Medulla oblongata (tissue), 1 donor: ENCODE data around the gene PPP1R12B.
"Not testable (repeated sequence)": the region's sequence is repeated elsewhere in the genome, so short reads cannot be mapped to it uniquely, and the experiment has no call there.

ENCODE experiments used
- DNase-seq: peaks from one replicate; pipeline ENCODE4 v3.0.0-alpha.2; 2015; ENCODE audit errors: extremely low spot score

The PPP1R12B gene

GRCh38 chr1:202349206-202349928, 868 bp downstream of the PPP1R12B start:
- DNase-seq, result peak; percentile 53

- no peak for DNase-seq
Observed at GRCh38 chr1:202351725-202352124, 3.2 kb downstream of the PPP1R12B start.

- not testable (repeated sequence) for DNase-seq
Observed at GRCh38 chr1:202352583-202353197, 4.2 kb downstream of the PPP1R12B start.

- DNase-seq, result no peak
Observed at GRCh38 chr1:202355944-202356553, 7.5 kb downstream of the PPP1R12B start.

GRCh38 chr1:202357506-202357905, 9.0 kb downstream of the PPP1R12B start:
- no peak for DNase-seq

DNA sequence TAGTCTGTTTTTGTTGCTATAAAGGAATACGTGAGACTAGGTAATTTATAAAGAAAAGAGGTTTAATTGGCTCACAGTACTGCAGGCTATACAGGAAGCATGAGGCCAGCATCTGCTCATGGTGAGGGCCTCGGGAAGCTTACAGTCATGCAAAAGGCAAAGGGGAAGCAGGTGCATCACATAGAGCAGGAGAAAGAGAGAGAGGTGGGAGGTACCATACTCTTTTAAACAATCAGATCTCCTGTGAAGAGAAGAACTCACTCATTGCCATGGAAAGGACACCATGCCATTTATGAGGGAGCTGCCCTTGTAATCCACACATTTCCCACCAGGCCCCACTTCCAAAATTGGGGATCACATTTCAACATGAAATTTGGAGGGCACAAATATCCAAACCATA, 12.7 kb downstream of the PPP1R12B start:
- no peak for DNase-seq

GRCh38 chr1:202361701-202362100, 13.2 kb downstream of the PPP1R12B start:
- peak; percentile 25 for DNase-seq

DNA sequence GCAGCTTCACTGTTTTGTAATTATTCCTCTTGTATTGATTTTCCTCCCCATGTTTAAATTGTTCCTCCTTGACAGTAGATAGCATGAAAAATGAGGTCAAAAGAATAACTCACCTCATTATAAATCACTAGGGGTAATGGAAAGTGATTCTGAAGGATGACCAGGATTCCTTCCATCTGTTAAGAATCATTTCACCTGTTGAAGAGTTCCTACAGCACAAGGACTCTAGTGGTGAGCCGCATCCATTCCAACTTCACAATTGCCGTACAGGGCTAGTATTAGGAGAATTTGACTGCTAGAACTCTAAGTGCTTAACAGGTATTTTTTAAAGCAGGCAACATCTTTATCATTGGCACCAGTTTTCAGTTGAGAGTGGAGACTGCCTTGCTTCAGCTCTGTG, 13.7 kb downstream of the PPP1R12B start:
- DNase-seq, result no peak

- DNase-seq, result no peak
Observed at GRCh38 chr1:202365092-202365815, 16.8 kb downstream of the PPP1R12B start.

- DNase-seq, result no peak
Observed at GRCh38 chr1:202367271-202367670, 18.8 kb downstream of the PPP1R12B start.

GRCh38 chr1:202370906-202371305, 22.4 kb downstream of the PPP1R12B start:
- not testable (repeated sequence) for DNase-seq

- no peak for DNase-seq
Observed at GRCh38 chr1:202374099-202374498, 25.6 kb downstream of the PPP1R12B start.

GRCh38 chr1:202375175-202375574, 26.7 kb downstream of the PPP1R12B start:
- DNase-seq, result not testable (repeated sequence)

- DNase-seq, result no peak
Observed at GRCh38 chr1:202376247-202376646, 27.7 kb downstream of the PPP1R12B start.

DNA sequence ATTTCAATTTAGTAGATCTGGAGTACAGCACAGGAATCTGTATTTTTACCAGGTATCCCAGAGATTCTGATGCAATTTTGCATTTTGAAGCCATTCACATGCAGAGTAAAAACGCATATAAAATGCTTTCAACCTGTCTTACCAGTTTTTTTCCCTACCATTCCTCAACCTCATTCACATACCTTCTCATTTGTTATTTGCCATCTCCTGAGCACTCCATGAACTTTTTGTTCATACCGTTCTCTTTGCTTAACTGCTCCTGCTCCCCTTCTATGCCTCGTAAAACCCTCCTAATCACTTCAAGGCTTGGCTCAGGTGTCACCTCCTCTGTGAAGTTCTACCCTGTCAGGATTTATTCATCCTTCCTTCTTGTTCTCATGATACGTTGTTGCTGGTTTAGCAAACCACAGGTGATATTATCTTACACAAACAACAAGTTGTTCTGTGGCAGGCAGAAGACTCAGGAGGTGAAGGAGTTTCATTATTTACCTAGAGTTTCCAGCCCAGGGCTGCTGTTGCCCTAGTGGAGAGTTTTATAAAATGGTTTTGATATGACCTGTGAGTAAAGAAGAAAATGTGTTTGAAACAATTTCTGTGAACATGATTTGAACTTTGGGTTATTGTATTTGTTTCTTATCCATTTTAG, 31.5 kb downstream of the PPP1R12B start:
- not testable (repeated sequence) for DNase-seq

- DNase-seq, result not testable (repeated sequence)
Observed at GRCh38 chr1:202380535-202380934, 32.0 kb downstream of the PPP1R12B start.

GRCh38 chr1:202381867-202382266, 33.4 kb downstream of the PPP1R12B start:
- DNase-seq, result not testable (repeated sequence)

GRCh38 chr1:202395831-202396230, 47.3 kb downstream of the PPP1R12B start:
- DNase-seq, result not testable (repeated sequence)

DNA sequence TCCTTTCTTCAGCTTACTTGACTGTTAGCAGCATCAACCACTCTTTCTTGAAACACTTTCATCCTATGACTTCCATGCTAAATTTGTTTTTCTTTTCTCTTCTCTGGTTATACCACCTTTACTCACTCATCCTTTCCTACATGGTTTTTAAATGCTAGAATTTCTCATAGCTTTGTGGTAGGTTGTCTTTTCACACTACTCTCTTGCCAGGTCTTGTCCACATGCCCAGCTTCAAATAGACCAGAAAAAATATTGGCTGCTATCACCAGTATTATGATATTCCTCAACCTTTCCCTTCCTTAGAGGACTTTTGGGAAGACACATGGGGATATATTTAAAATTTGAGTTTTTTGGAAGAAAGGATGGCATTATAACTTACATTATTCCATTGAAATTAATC, 48.8 kb downstream of the PPP1R12B start:
- DNase-seq, result peak; percentile 40

GRCh38 chr1:202398439-202398838, 49.9 kb downstream of the PPP1R12B start:
- DNase-seq, result peak; percentile 49

DNA sequence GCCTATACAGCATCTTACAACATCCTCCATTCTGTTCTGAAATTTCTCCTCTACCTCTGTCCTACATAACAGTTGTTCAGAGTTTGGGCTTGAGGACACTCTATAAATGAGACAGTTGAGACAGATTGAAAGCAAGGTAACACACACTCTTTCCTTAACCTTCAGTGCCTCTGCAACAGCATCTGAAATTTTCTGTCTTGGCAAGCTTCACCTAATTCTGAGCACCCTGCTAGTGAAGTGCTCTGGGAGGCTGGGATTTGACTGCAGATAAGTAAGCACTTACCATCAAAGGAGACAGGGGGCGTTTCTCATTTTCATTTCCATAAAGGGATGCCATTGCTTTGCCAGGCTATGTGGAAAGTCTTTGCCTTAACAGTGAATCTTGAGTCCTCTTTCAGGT, 53.3 kb downstream of the PPP1R12B start:
- not testable (repeated sequence) for DNase-seq

GRCh38 chr1:202403381-202403780, 54.9 kb downstream of the PPP1R12B start:
- DNase-seq, result peak; percentile 31
